PC-9 (cell line): ENCODE results near the gene DCANP1. TPM values are rescaled to one million over a fixed set of nuclear protein-coding genes. Genes with fewer than 3 reads are reported as not detected.

Experiments
- BruUV-seq: library from RNA; stranded (reverse); fragments of 400-500 nt; replicated peaks from 2 replicates; lab custom pipeline; 2021; lab: Mats Ljungman, UMichigan
- CTCF ChIA-PET: fragments of 300-600 bp; sonication (Branson Sonifier 250); formaldehyde crosslinking; loops from one replicate; lab custom pipeline; 2022; ENCODE audit warnings: antibody characterized with exemption; lab: Charles Lee
- POLR2A ChIA-PET: fragments of 300-600 bp; sonication (Branson Sonifier 250); formaldehyde crosslinking; loops from one replicate; lab custom pipeline; 2022; ENCODE audit warnings: antibody characterized with exemption; ENCODE audit not compliant: unreplicated experiment; lab: Charles Lee
- DNase-seq, 2 experiments: peaks; one replicate each; pipeline versions ENCODE4 v3.0.0 to v3.0.0-alpha.2; 2015 to 2022; ENCODE audit warnings: mixed read lengths in 1 of 2
- H2AFZ ChIP-seq: fragments of 200-600 bp; sonication (generic); 2 replicates; pipeline ENCODE4 v1.8.1; 2017; ENCODE audit warnings: antibody characterized with exemption
- H3F3A ChIP-seq: fragments of 200-600 bp; sonication (generic); 2 replicates; pipeline ENCODE4 v1.8.1; 2017; ENCODE audit warnings: antibody characterized with exemption, mild to moderate bottlenecking, low read depth; ENCODE audit not compliant: insufficient read depth
- H3K27ac ChIP-seq: fragments of 200-600 bp; sonication (generic); 2 replicates; pipeline ENCODE4 v1.6.1; 2016; ENCODE audit warnings: mixed run types
- H3K27me3 ChIP-seq: fragments of 200-600 bp; sonication (generic); 2 replicates; pipeline ENCODE4 v1.6.1; 2016; ENCODE audit warnings: low read depth, mixed run types; ENCODE audit not compliant: insufficient read depth
- H3K36me3 ChIP-seq: fragments of 200-600 bp; sonication (generic); 2 replicates; pipeline ENCODE4 v1.6.1; 2016; ENCODE audit warnings: low read depth, mixed run types
- H3K4me1 ChIP-seq: fragments of 200-600 bp; sonication (generic); replicated peaks from 2 replicates; pipeline ENCODE4 v1.6.1; 2016; ENCODE audit warnings: mixed run types; ENCODE audit not compliant: insufficient read depth
- H3K4me2 ChIP-seq: fragments of 200-600 bp; sonication (generic); 2 replicates; pipeline ENCODE4 v1.6.1; 2017; ENCODE audit warnings: mixed run types
- H3K4me3 ChIP-seq: fragments of 200-600 bp; sonication (generic); 2 replicates; pipeline ENCODE4 v1.6.1; 2016; ENCODE audit warnings: mixed run types
- H3K79me2 ChIP-seq: fragments of 200-600 bp; sonication (generic); 2 replicates; pipeline ENCODE4 v1.6.1; 2017; ENCODE audit warnings: low read depth, mixed run types
- H3K9me2 ChIP-seq: fragments of 200-600 bp; sonication (generic); 2 replicates; pipeline ENCODE4 v1.8.1; 2017; ENCODE audit warnings: mild to moderate bottlenecking; ENCODE audit not compliant: insufficient read depth
- H3K9me3 ChIP-seq: fragments of 200-600 bp; sonication (generic); 2 replicates; pipeline ENCODE4 v1.8.1; 2016; ENCODE audit warnings: low read depth; ENCODE audit not compliant: insufficient read depth
- H4K20me1 ChIP-seq: fragments of 200-600 bp; sonication (generic); 2 replicates; pipeline ENCODE4 v1.8.1; 2017; ENCODE audit not compliant: insufficient read depth
- EZH2 ChIP-seq: fragments of 200-600 bp; sonication (generic); IDR thresholded peaks from 2 replicates; pipeline ENCODE4 v1.8.0; 2017; ENCODE audit warnings: antibody characterized with exemption, low read depth
- intact Hi-C: fragments of 100-400 bp; cut with micrococcal nuclease; formaldehyde crosslinking; loops from one replicate; pipeline ENCODE4 v1.10.0; 2022; ENCODE audit not compliant: unreplicated experiment
- total RNA-seq: library from RNA; stranded (reverse); gene quantifications from 2 replicates; pipeline ENCODE4 v1.2.3, GENCODE V29; 2021
- TF ChIP-seq, protein P1 (sequence below): fragments of 200-600 bp; sonication (generic); conservative IDR thresholded peaks from 2 replicates; pipeline ENCODE4 v1.6.1; 2017; ENCODE audit warnings: mixed run types, antibody characterized with exemption, mild to moderate bottlenecking, moderate library complexity

DCANP1 gene
- total RNA-seq, 1 experiment from 2014 or later = not detected

- TF ChIP-seq, protein P1, sequence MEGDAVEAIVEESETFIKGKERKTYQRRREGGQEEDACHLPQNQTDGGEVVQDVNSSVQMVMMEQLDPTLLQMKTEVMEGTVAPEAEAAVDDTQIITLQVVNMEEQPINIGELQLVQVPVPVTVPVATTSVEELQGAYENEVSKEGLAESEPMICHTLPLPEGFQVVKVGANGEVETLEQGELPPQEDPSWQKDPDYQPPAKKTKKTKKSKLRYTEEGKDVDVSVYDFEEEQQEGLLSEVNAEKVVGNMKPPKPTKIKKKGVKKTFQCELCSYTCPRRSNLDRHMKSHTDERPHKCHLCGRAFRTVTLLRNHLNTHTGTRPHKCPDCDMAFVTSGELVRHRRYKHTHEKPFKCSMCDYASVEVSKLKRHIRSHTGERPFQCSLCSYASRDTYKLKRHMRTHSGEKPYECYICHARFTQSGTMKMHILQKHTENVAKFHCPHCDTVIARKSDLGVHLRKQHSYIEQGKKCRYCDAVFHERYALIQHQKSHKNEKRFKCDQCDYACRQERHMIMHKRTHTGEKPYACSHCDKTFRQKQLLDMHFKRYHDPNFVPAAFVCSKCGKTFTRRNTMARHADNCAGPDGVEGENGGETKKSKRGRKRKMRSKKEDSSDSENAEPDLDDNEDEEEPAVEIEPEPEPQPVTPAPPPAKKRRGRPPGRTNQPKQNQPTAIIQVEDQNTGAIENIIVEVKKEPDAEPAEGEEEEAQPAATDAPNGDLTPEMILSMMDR = no peak
- TF ChIP-seq EZH2 = no peak
- CTCF ChIA-PET = no interaction called here
- no peak for DNase-seq
- Histone ChIP-seq H3F3A (no peaks in the 10 kb centered on the region), H2AFZ (no peak overlapping the region), H3K9me3 (no peaks in the 10 kb centered on the region), H3K36me3 (no peaks in the 10 kb centered on the region), H3K79me2 (no peaks in the 10 kb centered on the region), H3K4me2 (no peak overlapping the region), H4K20me1 (no peaks in the 10 kb centered on the region), H3K9me2 (no peaks in the 10 kb centered on the region), H3K4me3 (no peak overlapping the region), H3K4me1 (no peaks in the 10 kb centered on the region), H3K27me3 (peaks cover 3% of the 10 kb centered on the region; the same call in 1 of the 2 replicates), H3K27ac (no peak overlapping the region)
- POLR2A ChIA-PET = no interaction called here
- intact Hi-C loops = loop anchor here (10.0 kb wide), 1 partner anchor 68 kb away; no protein-coding TSS in a partner anchor
- BruUV-seq = no TSS peak
Measured at GRCh38 chr5:135422419-135422818, 24.7 kb downstream of the DCANP1 start.

DNA sequence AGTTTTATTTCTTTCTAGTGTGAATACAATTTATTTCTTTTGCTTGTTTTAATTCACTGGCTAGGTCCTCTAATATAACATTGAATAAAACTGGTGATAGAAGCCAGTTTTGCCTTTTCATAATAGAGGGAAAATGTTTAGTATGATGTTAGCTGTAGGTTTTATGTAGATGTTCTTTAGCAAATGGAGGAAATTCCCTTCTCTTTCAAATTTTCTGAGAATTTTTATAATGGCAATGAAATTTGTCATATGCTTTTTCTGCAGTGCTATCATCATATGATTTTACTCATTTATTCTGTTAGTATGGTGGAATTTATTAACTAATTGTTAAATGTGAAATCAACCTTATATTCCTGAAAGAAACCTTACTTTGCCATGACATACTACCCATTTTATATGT is 30.1 kb downstream of the DCANP1 start:
- H3K4me3 ChIP-seq = no peak overlapping the region
- H3K27me3 ChIP-seq = peaks cover 3% of the 10 kb centered on the region; the same call in 1 of the 2 replicates
- no peaks in the 10 kb centered on the region for H3F3A ChIP-seq
- BruUV-seq = no TSS peak
- no peak overlapping the region for H3K27ac ChIP-seq
- TF ChIP-seq EZH2 = no peak
- TF ChIP-seq, protein P1 = no peak
- DNase-seq = no peak
- H3K79me2 ChIP-seq = no peaks in the 10 kb centered on the region
- ChIA-PET POLR2A (no interaction called here), CTCF (no interaction called here)
- H3K9me3 ChIP-seq = no peaks in the 10 kb centered on the region
- H3K4me2 ChIP-seq = no peak overlapping the region
- intact Hi-C loops = no loop called here
- H3K4me1 ChIP-seq = no peaks in the 10 kb centered on the region
- H4K20me1 ChIP-seq = no peaks in the 10 kb centered on the region
- no peaks in the 10 kb centered on the region for H3K9me2 ChIP-seq
- H2AFZ ChIP-seq = no peak overlapping the region
- H3K36me3 ChIP-seq = no peaks in the 10 kb centered on the region

GRCh38 chr5:135405082-135405481 is 42.1 kb downstream of the DCANP1 start:
- BruUV-seq = no TSS peak
- H3K4me1 ChIP-seq = no peaks in the 10 kb centered on the region; the same call in 1 of the 2 replicates
- H3F3A ChIP-seq = 0 out of 2 replicates have a peak, but pooled peaks cover 3% of the 10 kb centered on the region
- POLR2A ChIA-PET = no interaction called here
- H3K36me3 ChIP-seq = no peaks in the 10 kb centered on the region
- no peak overlapping the region for H3K4me2 ChIP-seq
- H3K4me3 ChIP-seq = no peak overlapping the region
- no peaks in the 10 kb centered on the region for H3K9me2 ChIP-seq
- TF ChIP-seq EZH2 = no peak
- TF ChIP-seq, protein P1 = no peak
- no peak overlapping the region for H2AFZ ChIP-seq
- no peaks in the 10 kb centered on the region for H3K9me3 ChIP-seq
- no peaks in the 10 kb centered on the region for H4K20me1 ChIP-seq
- intact Hi-C loops = no loop called here
- H3K27me3 ChIP-seq = no peaks in the 10 kb centered on the region
- no peak for DNase-seq
- no peak overlapping the region for H3K27ac ChIP-seq
- H3K79me2 ChIP-seq = no peaks in the 10 kb centered on the region
- CTCF ChIA-PET = interaction anchor here (0.6 kb wide), 1 partner anchor 1279 kb away, joined by 3 read pairs; no protein-coding TSS in a partner anchor
